SK-N-SH (cell line): Measurements from ENCODE around the gene PCNX3. TPM values are rescaled to one million over a fixed set of nuclear protein-coding genes. Genes with fewer than 3 reads are reported as not detected.

Experiments
- CTCF ChIA-PET: fragments of 300-600, 350-600 bp; formaldehyde crosslinking; extraction: SDS; loops from one replicate; lab custom pipeline; 2021; lab: Yijun Ruan, JAX
- POLR2A ChIA-PET: fragments of 350-600 bp; sonication (Branson Sonifier 250); formaldehyde crosslinking; extraction: SDS; loops from one replicate; lab custom pipeline; 2020; ENCODE audit warnings: antibody characterized with exemption, inconsistent platforms; lab: Yijun Ruan, JAX
- DNase-seq: peaks from one replicate; pipeline ENCODE4 v3.0.0; 2012
- H2AFZ ChIP-seq: fragments of 200-600 bp; sonication (generic); 2 replicates; pipeline ENCODE4 v1.8.1; 2016; ENCODE audit warnings: antibody characterized with exemption, mild to moderate bottlenecking, low read depth
- H3F3A ChIP-seq: fragments of 200-600 bp; sonication (generic); replicated peaks from 2 replicates; pipeline ENCODE3; 2016; ENCODE audit warnings: antibody characterized with exemption, mild to moderate bottlenecking; ENCODE audit not compliant: insufficient read depth
- H3K27ac ChIP-seq, 2 experiments: fragments of 200-500 bp in 1 of 2; fragments of 200-600 bp in 1 of 2; sonication (Bioruptor generic) in 1 of 2; sonication (generic), shearing (Covaris generic) in 1 of 2; 2 replicates each; pipeline versions ENCODE4 v1.5.1 to v1.6.1; 2014 to 2016; ENCODE audit warnings: low read depth in 2 of 2, inconsistent platforms in 1 of 2, low read length in 1 of 2, mild to moderate bottlenecking in 1 of 2, mixed read lengths in 1 of 2
- H3K27me3 ChIP-seq: fragments of 200-600 bp; sonication (generic), shearing (Covaris generic); 2 replicates; pipeline ENCODE4 v1.6.1; 2016; ENCODE audit warnings: mixed run types; ENCODE audit not compliant: insufficient read depth
- H3K36me3 ChIP-seq, 2 experiments: fragments of 200-500 bp in 1 of 2; fragments of 200-600 bp in 1 of 2; sonication (Bioruptor generic) in 1 of 2; sonication (generic) in 1 of 2; replicated peaks in 1 of 2; 2 replicates each; pipeline versions ENCODE3 to v1.5.1; 2014 to 2016; ENCODE audit warnings: low read length in 1 of 2, mild to moderate bottlenecking in 1 of 2; ENCODE audit not compliant: insufficient read depth in 2 of 2, control insufficient read depth in 1 of 2
- H3K4me1 ChIP-seq, 2 experiments: fragments of 200-500 bp in 1 of 2; fragments of 200-600 bp in 1 of 2; sonication (Bioruptor generic) in 1 of 2; sonication (generic), shearing (Covaris generic) in 1 of 2; 2 replicates each; pipeline versions ENCODE4 v1.5.1 to v1.6.1; 2014 to 2016; ENCODE audit warnings: low read depth in 1 of 2, low read length in 1 of 2, mixed run types in 1 of 2; ENCODE audit not compliant: insufficient read depth in 2 of 2, control insufficient read depth in 1 of 2
- H3K4me2 ChIP-seq: fragments of 200-600 bp; sonication (generic), shearing (Covaris generic); 2 replicates; pipeline ENCODE4 v1.6.1; 2017; ENCODE audit warnings: mixed run types
- H3K4me3 ChIP-seq, 2 experiments: fragments of 200-500 bp in 1 of 2; fragments of 200-600 bp in 1 of 2; sonication (Bioruptor generic) in 1 of 2; sonication (generic), shearing (Covaris generic) in 1 of 2; 2 replicates each; pipeline versions ENCODE4 v1.5.1 to v1.8.1; 2014 to 2016; ENCODE audit warnings: low read depth in 2 of 2, inconsistent platforms in 1 of 2, low read length in 1 of 2, mild to moderate bottlenecking in 1 of 2, mixed read lengths in 1 of 2, moderate library complexity in 1 of 2
- H3K79me2 ChIP-seq: fragments of 200-600 bp; sonication (generic); 2 replicates; pipeline ENCODE4 v1.8.1; 2017; ENCODE audit warnings: mild to moderate bottlenecking; ENCODE audit not compliant: insufficient read depth
- H3K9ac ChIP-seq: fragments of 200-600 bp; sonication (generic); 2 replicates; pipeline ENCODE4 v1.6.1; 2017; ENCODE audit warnings: mixed run types
- H3K9me2 ChIP-seq: fragments of 200-600 bp; sonication (generic); 2 replicates; pipeline ENCODE4 v1.6.1; 2017; ENCODE audit warnings: mixed run types
- H3K9me3 ChIP-seq: fragments of 200-600 bp; sonication (generic); 2 replicates; pipeline ENCODE4 v1.6.1; 2017; ENCODE audit warnings: mixed run types, mild to moderate bottlenecking, moderate library complexity
- H4K20me1 ChIP-seq: fragments of 200-600 bp; sonication (generic); 2 replicates; pipeline ENCODE4 v1.6.1; 2017; ENCODE audit warnings: mild to moderate bottlenecking, mixed run types; ENCODE audit not compliant: insufficient read depth
- CTCF ChIP-seq: fragments of 200-600 bp; sonication (generic); IDR thresholded peaks from 2 replicates; pipeline ENCODE4 v1.6.1; 2017; ENCODE audit warnings: antibody characterized with exemption, mild to moderate bottlenecking, moderate library complexity
- EP300 ChIP-seq, 2 experiments: IDR thresholded peaks; 2 replicates each; pipeline versions ENCODE4 v1.4.0 to v1.6.1; 2012; ENCODE audit warnings: borderline replicate concordance in 1 of 2, low read depth in 1 of 2, low read length in 1 of 2
- FOXJ3 ChIP-seq: sonication (generic); formaldehyde crosslinking; IDR thresholded peaks from 2 replicates; pipeline ENCODE4 v1.5.1; 2020; ENCODE audit warnings: mild to moderate bottlenecking, missing genetic modification reagents
- FOXM1 ChIP-seq: IDR thresholded peaks from 2 replicates; pipeline ENCODE4 v1.4.0; 2012; ENCODE audit warnings: low read depth, mild to moderate bottlenecking
- MXI1 ChIP-seq: IDR thresholded peaks from 2 replicates; pipeline ENCODE4 v1.6.1; 2012; ENCODE audit warnings: mild to moderate bottlenecking, low read depth, low read length, improper control_type of control experiment
- NFIC ChIP-seq: IDR thresholded peaks from 2 replicates; pipeline ENCODE4 v1.4.0; 2012; ENCODE audit warnings: borderline replicate concordance
- PBX3 ChIP-seq: IDR thresholded peaks from 2 replicates; pipeline ENCODE4; 2012
- POLR2AphosphoS5 ChIP-seq: IDR thresholded peaks from 2 replicates; pipeline ENCODE4 v1.6.1; 2012; ENCODE audit warnings: low read depth, low read length
- RAD21 ChIP-seq: IDR thresholded peaks from 2 replicates; pipeline ENCODE4 v1.6.1; 2012; ENCODE audit warnings: mild to moderate bottlenecking, low read length
- RFX5 ChIP-seq: IDR thresholded peaks from 2 replicates; pipeline ENCODE4 v1.6.1; 2012; ENCODE audit warnings: mild to moderate bottlenecking, improper control_type of control experiment, low read length
- RXRA ChIP-seq: IDR thresholded peaks from 2 replicates; pipeline ENCODE4 v1.4.0; 2012; ENCODE audit warnings: low read depth, mild to moderate bottlenecking, borderline replicate concordance
- SIN3A ChIP-seq: IDR thresholded peaks from 2 replicates; pipeline ENCODE4 v1.6.1; 2012; ENCODE audit warnings: low read depth, mild to moderate bottlenecking, low read length, moderate library complexity, borderline replicate concordance
- SMC3 ChIP-seq: IDR thresholded peaks from 2 replicates; pipeline ENCODE4 v1.6.1; 2012; ENCODE audit warnings: low read depth, low read length, improper control_type of control experiment
- TAF1 ChIP-seq: IDR thresholded peaks from 2 replicates; pipeline ENCODE4 v1.6.1; 2012; ENCODE audit warnings: low read depth, mild to moderate bottlenecking, low read length, moderate library complexity, borderline replicate concordance
- USF1 ChIP-seq: IDR thresholded peaks from 2 replicates; pipeline ENCODE4 v1.4.0; 2012; ENCODE audit warnings: low read depth, borderline replicate concordance
- YY1 ChIP-seq: IDR thresholded peaks from 2 replicates; pipeline ENCODE4 v1.4.0; 2012; ENCODE audit warnings: low read depth, mild to moderate bottlenecking
- WGBS: methylation state at CpG from one replicate; pipeline ENCODE4 v1.1.6; 2017; ENCODE audit warnings: low lambda C conversion rate; 5-methylcytosine and 5-hydroxymethylcytosine counted together
- polyA plus RNA-seq, 3 experiments: library from polyadenylated mRNA; depleted of rRNA; stranded (reverse); fragments of >200 nt; gene quantifications; 2 replicates each; pipeline ENCODE4 v1.2.3, GENCODE V29; 2012
- TF ChIP-seq, protein P1 (sequence below): fragments of 150-350 bp; IDR thresholded peaks from 2 replicates; pipeline ENCODE4 v1.6.1; 2017; ENCODE audit warnings: antibody characterized with exemption, low read length, low read depth, borderline replicate concordance
- TF ChIP-seq, protein P2 (sequence below): fragments of 150-350 bp; IDR thresholded peaks from 2 replicates; pipeline ENCODE4 v1.6.1; 2016; ENCODE audit warnings: mild to moderate bottlenecking, low read depth, low read length

Gene PCNX3
- polyA plus RNA-seq, 1 of the 3 experiments (the other 2 are of a cell fraction) = 33.7 TPM

DNA sequence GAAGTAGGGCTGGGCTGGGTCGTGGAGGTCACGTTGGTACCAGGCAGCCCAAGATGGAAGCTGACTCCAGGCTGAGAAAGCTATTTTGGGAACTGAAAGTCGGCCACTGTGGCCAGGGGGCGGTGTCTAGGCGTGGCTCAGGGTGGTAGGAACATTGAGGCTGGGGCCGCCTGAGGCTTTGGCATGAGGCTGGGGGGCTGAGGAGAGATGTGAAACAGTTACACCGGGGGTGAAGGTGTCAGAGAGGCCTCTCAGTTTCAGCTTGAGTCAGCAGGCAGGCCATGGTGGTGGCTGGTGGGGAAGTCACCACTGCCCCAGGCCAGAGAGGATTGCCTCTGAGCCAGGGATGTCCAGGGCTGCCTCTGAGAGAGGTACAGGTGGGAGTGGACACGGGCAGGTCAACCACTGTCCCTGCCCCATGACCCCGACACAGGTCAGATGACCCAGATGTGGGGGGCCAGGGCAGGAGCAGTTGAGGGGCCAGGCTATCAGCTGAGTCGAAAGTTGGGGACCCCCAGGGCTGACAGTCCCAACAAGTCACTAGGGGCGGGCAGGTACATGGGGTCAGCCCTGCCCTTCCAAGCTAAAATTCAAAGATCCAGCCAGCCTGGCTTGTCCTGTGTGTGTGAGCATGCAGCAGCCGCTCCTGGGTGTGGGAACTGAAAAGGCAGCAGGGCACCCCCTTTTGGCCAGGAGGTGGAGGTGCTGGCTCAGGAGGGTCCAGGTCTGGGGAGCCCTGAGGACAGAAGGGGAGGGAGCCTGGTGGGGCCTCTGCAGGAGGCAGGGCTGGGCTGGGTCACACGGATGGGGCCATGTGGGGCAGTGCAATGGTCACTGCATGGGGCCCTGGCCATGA lies 27.1 kb upstream of the PCNX3 start:
- Histone ChIP-seq H4K20me1 (0 out of 2 replicates have a peak, but pooled peaks cover 3% of the 10 kb centered on the region), H3K4me3 (no peak overlapping the region), H3K9me2 (no peaks in the 10 kb centered on the region), H3K4me1 (peaks cover 0 to 13% of the 10 kb centered on the region in 2 experiments; a peak in 1 of 4 replicates), H3F3A (peaks cover 15% of the 10 kb centered on the region), H3K27me3 (no peaks in the 10 kb centered on the region), H3K9me3 (no peaks in the 10 kb centered on the region), H3K4me2 (no peak overlapping the region), H3K79me2 (no peaks in the 10 kb centered on the region), H3K27ac (no peak overlapping the region), H3K9ac (no peak overlapping the region), H3K36me3 (peaks cover 0 to 22% of the 10 kb centered on the region in 2 experiments), H2AFZ (no peak overlapping the region)
- TF ChIP-seq SMC3 (peak; percentile 44; the same call in 1 of the 2 replicates), RAD21 (peak; percentile 60), FOXJ3 (no peak), CTCF (peak; percentile 58)
- ChIA-PET CTCF (interaction anchor here (0.6 to 12.8 kb wide), 13 partner anchors 11 to 123 kb away, joined by 3 to 216 read pairs (median 4); partner anchors contain the start of genes EHBP1L1, FAM89B, KAT5 and MAP3K11), POLR2A (interaction anchor here (0.8 kb wide), 1 partner anchor 19 kb away, joined by 4 read pairs; no protein-coding TSS in a partner anchor)
- 81% methylated on average over 9 of the region's 13 CpGs for WGBS
- peak; percentile 88 for DNase-seq

DNA sequence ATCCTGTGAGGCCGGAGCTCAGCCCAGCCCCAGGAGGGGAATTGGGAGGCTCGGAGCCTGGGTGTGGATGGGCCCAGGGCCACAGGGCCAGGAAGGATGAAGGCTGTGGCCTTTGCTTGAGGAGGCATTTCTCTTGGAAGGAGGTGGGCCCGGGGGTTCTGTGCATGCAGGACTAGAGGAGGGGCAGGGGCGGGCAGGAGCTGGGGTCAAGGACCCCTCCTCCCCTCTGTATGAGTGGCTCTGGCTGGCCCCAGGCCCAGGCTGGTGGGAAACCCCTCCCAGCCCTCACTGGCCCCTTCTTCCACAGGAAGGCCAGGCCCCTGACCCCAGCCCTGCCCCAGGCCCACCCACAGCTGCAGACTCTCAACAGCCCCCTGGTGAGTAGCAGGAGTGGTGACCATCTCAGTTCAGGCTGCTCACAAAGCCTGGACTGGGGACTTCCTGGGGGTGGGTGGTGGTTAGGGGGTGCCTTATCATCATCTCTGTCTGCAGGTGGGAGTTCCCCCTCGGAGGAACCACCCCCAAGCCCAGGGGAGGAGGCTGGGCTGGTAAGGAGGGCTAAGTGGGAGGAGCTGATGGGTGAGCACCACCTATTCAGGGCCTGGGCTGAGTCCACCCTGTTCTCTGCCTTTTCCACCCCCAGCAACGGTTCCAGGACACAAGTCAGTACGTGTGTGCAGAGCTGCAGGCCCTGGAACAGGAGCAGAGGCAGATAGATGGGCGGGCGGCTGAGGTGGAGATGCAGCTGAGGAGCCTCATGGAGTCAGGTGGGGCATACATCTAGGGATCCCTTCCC lies 25.9 kb upstream of the PCNX3 start:
- Histone ChIP-seq H3K4me1 (peaks cover 0 to 19% of the 10 kb centered on the region in 2 experiments; a peak in 1 of 4 replicates), H3K79me2 (no peaks in the 10 kb centered on the region), H3K9ac (no peak overlapping the region), H3K4me3 (no peak overlapping the region), H3K27ac (no peak overlapping the region), H3K27me3 (no peaks in the 10 kb centered on the region), H3F3A (peaks cover 15% of the 10 kb centered on the region), H3K9me2 (no peaks in the 10 kb centered on the region), H4K20me1 (0 out of 2 replicates have a peak, but pooled peaks cover 3% of the 10 kb centered on the region), H2AFZ (no peak overlapping the region), H3K4me2 (no peak overlapping the region), H3K9me3 (no peaks in the 10 kb centered on the region), H3K36me3 (peaks cover 0 to 23% of the 10 kb centered on the region in 2 experiments)
- no peak for DNase-seq
- ChIA-PET CTCF (interaction anchor here (1.1 to 12.8 kb wide), 6 partner anchors 10 to 49 kb away, joined by 3 to 216 read pairs (median 6); partner anchors contain the start of genes EHBP1L1 and FAM89B), POLR2A (interaction anchor here (0.9 to 1.4 kb wide), 2 partner anchors 13 to 17 kb away, joined by 3 to 4 read pairs; no protein-coding TSS in a partner anchor)
- WGBS = 98% methylated on average over 6 of the region's 9 CpGs
- TF ChIP-seq RAD21 (no peak), NFIC (no peak), USF1 (no peak), PBX3 (no peak), RXRA (no peak), SMC3 (no peak), RFX5 (no peak), EP300 (IDR thresholded peaks at IDR 0.05; ENCODE audit: borderline replicate concordance in 1 of 2, low read depth in 1 of 2, low read length in 1 of 2) (no peak), FOXM1 (no peak), TAF1 (no peak), SIN3A (no peak), MXI1 (no peak), YY1 (no peak), POLR2AphosphoS5 (no peak)
- TF ChIP-seq, protein P1, sequence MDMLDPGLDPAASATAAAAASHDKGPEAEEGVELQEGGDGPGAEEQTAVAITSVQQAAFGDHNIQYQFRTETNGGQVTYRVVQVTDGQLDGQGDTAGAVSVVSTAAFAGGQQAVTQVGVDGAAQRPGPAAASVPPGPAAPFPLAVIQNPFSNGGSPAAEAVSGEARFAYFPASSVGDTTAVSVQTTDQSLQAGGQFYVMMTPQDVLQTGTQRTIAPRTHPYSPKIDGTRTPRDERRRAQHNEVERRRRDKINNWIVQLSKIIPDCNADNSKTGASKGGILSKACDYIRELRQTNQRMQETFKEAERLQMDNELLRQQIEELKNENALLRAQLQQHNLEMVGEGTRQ = no peak
- TF ChIP-seq, protein P2, sequence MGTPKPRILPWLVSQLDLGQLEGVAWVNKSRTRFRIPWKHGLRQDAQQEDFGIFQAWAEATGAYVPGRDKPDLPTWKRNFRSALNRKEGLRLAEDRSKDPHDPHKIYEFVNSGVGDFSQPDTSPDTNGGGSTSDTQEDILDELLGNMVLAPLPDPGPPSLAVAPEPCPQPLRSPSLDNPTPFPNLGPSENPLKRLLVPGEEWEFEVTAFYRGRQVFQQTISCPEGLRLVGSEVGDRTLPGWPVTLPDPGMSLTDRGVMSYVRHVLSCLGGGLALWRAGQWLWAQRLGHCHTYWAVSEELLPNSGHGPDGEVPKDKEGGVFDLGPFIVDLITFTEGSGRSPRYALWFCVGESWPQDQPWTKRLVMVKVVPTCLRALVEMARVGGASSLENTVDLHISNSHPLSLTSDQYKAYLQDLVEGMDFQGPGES = no peak
